ENCODE data around the gene DENND1A.

- no peak for TF ChIP-seq CTCF (IDR thresholded peaks at IDR 0.05)
- no peak for TF ChIP-seq POLR2A (IDR thresholded peaks at IDR 0.05)
- no peak for TF ChIP-seq POLR2AphosphoS5 (IDR thresholded peaks at IDR 0.05)
These were observed 269.0 kb downstream of the DENND1A start for GRCh38 chr9:123660691-123661466.
